ENCODE measurements around the gene ABHD17B. TPM values are rescaled to one million over a fixed set of nuclear protein-coding genes. Genes with fewer than 3 reads are reported as not detected.
"Not testable (repeated sequence)": the region's sequence is repeated elsewhere in the genome, so short reads cannot be mapped to it uniquely, and the experiment has no call there.

ABHD17B gene
- total RNA-seq, 2 donors from 2014 or later, result 11.1 to 15.4 TPM

DNA sequence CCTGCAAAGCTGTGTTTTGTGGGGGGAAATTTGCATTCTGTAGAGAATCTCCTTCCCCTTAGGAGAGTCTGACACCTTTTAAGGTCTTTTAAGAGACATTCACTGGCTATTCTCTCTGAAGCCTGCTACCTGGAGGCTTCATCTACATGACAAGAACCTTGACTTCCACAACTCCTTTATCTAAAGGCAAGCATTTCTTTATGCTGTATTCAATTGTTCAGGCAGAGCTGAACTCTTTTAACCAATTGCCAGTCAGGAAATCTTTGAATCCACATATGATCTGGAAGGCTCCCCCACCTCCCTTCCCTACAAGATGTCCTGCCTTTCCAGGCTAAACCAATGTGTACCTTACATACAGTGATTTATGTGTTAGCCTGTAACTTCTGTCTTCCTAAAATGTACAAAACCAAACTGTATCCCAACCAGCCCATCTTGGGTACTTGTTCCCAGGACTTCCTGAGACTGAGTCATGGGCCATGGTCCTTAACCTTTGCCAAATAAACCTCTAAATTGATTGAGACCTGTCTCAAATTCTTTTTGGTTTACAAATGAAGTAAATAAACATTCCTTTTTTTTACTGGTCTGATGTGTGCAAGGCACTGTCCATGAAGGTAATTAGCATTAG is 10.3 kb upstream of the ABHD17B start:
- H3K36me3 Mint-ChIP-seq, result peaks cover 4 to 5% of the 10 kb centered on the region in 2 donors
- no peak overlapping the region for H3K27ac Mint-ChIP-seq
- no peak for DNase-seq (ENCODE audit: low spot score in 2 of 2)
- no peak for ATAC-seq
- no peaks in the 10 kb centered on the region for H3K9me3 Mint-ChIP-seq

- Mint-ChIP-seq H3K36me3 (peaks cover 4 to 5% of the 10 kb centered on the region in 2 donors), H3K27ac (no peak overlapping the region), H3K9me3 (no peaks in the 10 kb centered on the region)
- DNase-seq (ENCODE audit: low spot score in 2 of 2) (no peak), ATAC-seq (no peak)
Measured at GRCh38 chr9:71920456-71921189, 9.6 kb upstream of the ABHD17B start.

- ATAC-seq (no peak), DNase-seq (ENCODE audit: low spot score in 2 of 2) (no peak)
- Mint-ChIP-seq H3K36me3 (peaks cover 4 to 5% of the 10 kb centered on the region in 2 donors), H3K27ac (no peak overlapping the region), H3K9me3 (no peaks in the 10 kb centered on the region)
Measured at GRCh38 chr9:71918419-71918818, 7.4 kb upstream of the ABHD17B start.

DNA sequence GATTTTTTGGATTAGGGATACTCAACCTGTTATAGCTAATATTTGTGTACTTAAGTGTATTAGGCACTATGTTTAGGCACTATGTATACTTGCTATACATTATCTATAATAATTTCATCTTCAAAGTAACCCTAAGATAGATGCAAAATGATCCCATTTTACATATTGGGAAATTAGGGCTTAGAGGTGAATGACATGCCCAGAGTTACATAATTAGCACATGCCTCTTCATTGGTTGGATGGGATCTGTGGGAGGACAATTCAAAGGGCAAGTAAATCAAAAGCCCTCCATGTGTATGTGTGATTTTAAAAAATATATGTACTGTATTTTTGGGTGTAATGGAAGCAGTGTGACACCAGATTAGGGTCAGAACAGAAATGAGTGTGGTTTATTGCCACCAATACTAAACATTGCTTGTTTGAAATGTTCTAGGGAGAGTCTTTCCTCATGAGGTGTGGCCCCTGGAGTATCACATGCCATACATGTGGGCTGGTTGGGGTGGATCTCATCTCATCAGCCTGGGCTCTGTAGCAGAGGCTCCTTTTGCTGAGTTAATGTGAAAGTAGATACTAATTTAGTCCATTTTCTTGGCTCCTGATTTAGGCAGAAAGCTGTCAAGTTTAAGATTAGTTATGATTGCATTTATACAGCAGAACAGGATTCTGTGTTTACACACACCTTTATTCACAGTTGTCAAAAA is 6.0 kb upstream of the ABHD17B start:
- Mint-ChIP-seq H3K9me3 (no peaks in the 10 kb centered on the region), H3K27ac (peak overlapping the region in 1 of 2 donors; percentile 69)
- peak in 1 of 2 donors; percentile 37 for DNase-seq (ENCODE audit: low spot score in 2 of 2)

GRCh38 chr9:71915495-71915894 is 4.5 kb upstream of the ABHD17B start:
- H3K9me3 Mint-ChIP-seq, result no peaks in the 10 kb centered on the region
- peaks cover 12 to 14% of the 10 kb centered on the region in 2 donors for H3K36me3 Mint-ChIP-seq
- H3K27ac Mint-ChIP-seq, result peak overlapping the region in 1 of 2 donors; percentile 20
- ATAC-seq (peak in 1 of 2 donors; percentile 19), DNase-seq (ENCODE audit: low spot score in 2 of 2) (no peak)

More for the DNA sequence above, 6.0 kb upstream of the ABHD17B start:
- ATAC-seq, result peak; percentile 55 to 94
- H3K36me3 Mint-ChIP-seq, result peaks cover under 1 to 5% of the 10 kb centered on the region in 2 donors

GRCh38 chr9:71911908-71912335 is 929 bp upstream of the ABHD17B start:
- H3K9me3 Mint-ChIP-seq, result no peaks in the 10 kb centered on the region
- ATAC-seq, result no peak
- no peak for DNase-seq (ENCODE audit: low spot score in 2 of 2)
- peak overlapping the region; percentile 96 to 99 for H3K27ac Mint-ChIP-seq
- peaks cover 14 to 24% of the 10 kb centered on the region in 2 donors for H3K36me3 Mint-ChIP-seq

- ATAC-seq (no peak), DNase-seq (ENCODE audit: low spot score in 2 of 2) (no peak)
- H3K9me3 Mint-ChIP-seq, result no peaks in the 10 kb centered on the region
- H3K27ac Mint-ChIP-seq, result peak overlapping the region; percentile 96 to 99
- H3K36me3 Mint-ChIP-seq, result peaks cover 14 to 24% of the 10 kb centered on the region in 2 donors
Measured at GRCh38 chr9:71910650-71911060, 338 bp downstream of the ABHD17B start.

- Mint-ChIP-seq H3K36me3 (peaks cover 14 to 24% of the 10 kb centered on the region in 2 donors), H3K9me3 (no peaks in the 10 kb centered on the region), H3K27ac (peak overlapping the region; percentile 93 to 96)
- ATAC-seq (no peak), DNase-seq (ENCODE audit: low spot score in 2 of 2) (peak; percentile 43 to 68)
Measured at GRCh38 chr9:71909887-71910649, 925 bp downstream of the ABHD17B start.

- Mint-ChIP-seq H3K27ac (peak overlapping the region in 1 of 2 donors; percentile 96), H3K36me3 (peaks cover 14 to 24% of the 10 kb centered on the region in 2 donors), H3K9me3 (no peaks in the 10 kb centered on the region)
- ATAC-seq (no peak), DNase-seq (ENCODE audit: low spot score in 2 of 2) (no peak)
Measured at GRCh38 chr9:71908825-71909224, 2.2 kb downstream of the ABHD17B start.

GRCh38 chr9:71904076-71904475 is 6.9 kb downstream of the ABHD17B start:
- DNase-seq (ENCODE audit: low spot score in 2 of 2), result no peak
- Mint-ChIP-seq H3K9me3 (no peaks in the 10 kb centered on the region), H3K27ac (no peak overlapping the region), H3K36me3 (peaks cover 0 to under 1% of the 10 kb centered on the region in 2 donors)
- ATAC-seq, result no peak

DNA sequence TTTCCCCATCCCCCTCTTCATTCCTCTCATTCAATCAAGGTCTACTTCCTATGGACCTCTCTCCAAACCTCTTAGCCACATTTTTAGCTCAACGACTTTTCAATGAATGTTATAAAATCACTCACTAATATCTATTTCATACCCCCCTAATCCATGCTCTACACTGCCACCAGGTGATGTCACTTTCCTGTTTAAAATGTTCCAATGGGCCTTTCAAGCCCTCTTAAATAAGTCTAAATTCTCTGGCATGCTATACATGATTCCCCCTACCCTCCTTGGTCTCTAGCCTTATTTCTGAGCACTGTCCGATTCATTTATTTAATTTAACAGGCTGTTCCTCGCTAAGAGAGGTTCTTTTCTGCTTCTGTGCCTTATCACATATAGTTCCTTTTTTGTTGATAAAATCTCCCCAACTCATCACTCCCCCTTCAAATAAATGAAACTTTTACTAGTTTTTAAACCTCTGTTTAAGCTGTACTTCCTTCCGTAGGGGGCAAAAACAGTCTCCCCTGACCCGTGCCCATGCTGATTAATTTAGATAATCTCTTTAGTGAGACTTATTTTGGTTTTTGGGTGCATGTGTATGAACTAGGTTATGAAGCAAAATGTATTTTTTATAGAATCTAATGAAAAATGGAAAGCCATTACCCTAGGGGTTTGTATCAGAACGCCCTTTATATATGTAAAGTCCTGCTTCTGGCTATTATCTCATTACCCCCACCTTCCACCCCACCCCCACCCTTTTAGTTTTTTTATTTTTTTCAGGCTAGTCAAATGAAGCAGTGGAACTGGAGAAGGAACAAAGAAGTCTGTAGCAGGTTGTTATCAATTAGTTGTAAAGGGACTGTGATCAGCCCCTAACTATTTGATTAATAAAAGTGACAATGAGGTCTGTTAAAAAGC is 9.0 kb downstream of the ABHD17B start:
- H3K27ac Mint-ChIP-seq, result peak overlapping the region in 1 of 2 donors; percentile 63
- ATAC-seq (no peak), DNase-seq (ENCODE audit: low spot score in 2 of 2) (no peak)
- peaks cover 0 to 6% of the 10 kb centered on the region in 2 donors for H3K9me3 Mint-ChIP-seq
- peaks cover 0 to 14% of the 10 kb centered on the region in 2 donors for H3K36me3 Mint-ChIP-seq

DNA sequence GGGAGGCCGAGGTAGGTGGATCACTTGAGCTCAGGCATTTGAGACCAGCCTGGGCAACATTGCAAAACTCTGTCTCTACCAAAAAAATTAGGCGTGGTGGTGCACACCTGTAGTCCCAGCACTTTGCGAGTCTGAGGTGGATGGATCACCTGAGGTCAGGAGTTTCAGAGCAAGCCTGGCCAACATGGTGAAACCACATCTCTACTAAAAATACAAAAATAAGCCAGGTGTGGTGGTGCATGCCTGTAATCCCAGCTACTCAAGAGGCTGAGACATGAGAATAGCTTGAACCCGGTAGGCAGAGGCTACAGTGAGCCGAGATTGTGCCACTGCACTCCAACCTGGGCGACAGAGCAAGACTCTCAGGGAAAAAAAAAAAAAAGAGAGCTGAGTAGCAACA is 12.2 kb downstream of the ABHD17B start:
- not testable (repeated sequence) for DNase-seq (ENCODE audit: low spot score in 2 of 2); ATAC-seq; H3K9me3 Mint-ChIP-seq; H3K27ac Mint-ChIP-seq
- H3K36me3 Mint-ChIP-seq, result peaks cover 0 to 19% of the 10 kb centered on the region in 2 donors

DNA sequence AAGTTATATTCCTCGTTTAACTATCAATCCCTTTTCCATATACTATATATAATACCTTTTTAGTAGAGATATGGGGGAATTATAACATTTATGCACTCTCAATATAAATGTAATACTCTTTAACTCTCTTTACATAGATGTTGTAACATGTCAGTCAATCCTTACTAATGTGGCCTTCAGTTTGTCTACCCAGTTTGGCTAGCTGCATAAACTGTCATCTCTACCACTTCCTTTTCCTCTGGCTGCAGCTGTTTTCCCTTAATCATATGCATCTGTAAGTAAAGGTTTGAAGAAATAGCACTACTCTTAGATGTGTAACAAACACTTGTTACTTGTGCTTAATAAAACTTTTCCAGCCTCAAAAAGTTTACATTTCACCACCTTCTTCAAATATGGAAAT is 13.4 kb downstream of the ABHD17B start:
- no peak for DNase-seq (ENCODE audit: low spot score in 2 of 2)
- Mint-ChIP-seq H3K36me3 (peaks cover 0 to 25% of the 10 kb centered on the region in 2 donors), H3K27ac (peak overlapping the region in 1 of 2 donors; percentile 66), H3K9me3 (peaks cover 0 to 6% of the 10 kb centered on the region in 2 donors)
- ATAC-seq, result peak; percentile 48 to 60

DNA sequence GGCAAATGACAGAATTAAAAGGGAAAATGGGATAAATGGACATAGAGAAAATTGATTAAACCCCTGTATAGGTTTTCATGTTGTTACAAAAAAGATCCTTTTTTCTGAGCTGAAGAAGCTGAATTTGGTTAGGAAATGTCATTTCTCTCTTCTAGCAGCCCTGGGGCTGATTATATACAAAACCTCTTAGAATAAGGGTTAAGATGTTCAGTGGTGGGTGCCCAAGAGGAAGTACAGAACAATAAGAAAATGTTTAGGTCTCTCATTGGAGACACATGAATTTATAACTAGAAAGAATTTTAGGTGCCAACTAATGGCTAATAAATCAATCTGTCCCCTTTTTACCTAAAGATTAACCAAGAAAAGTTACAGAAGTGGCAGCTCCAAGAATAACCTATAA is 14.2 kb downstream of the ABHD17B start:
- no peak overlapping the region for H3K27ac Mint-ChIP-seq
- peaks cover 0 to 25% of the 10 kb centered on the region in 2 donors for H3K36me3 Mint-ChIP-seq
- H3K9me3 Mint-ChIP-seq, result peaks cover 0 to 6% of the 10 kb centered on the region in 2 donors
- ATAC-seq (no peak), DNase-seq (ENCODE audit: low spot score in 2 of 2) (no peak)

- H3K36me3 Mint-ChIP-seq, result peaks cover 0 to 25% of the 10 kb centered on the region in 2 donors
- peak in 1 of 2 donors; percentile 78 for ATAC-seq
- H3K9me3 Mint-ChIP-seq, result peaks cover 0 to 6% of the 10 kb centered on the region in 2 donors
- H3K27ac Mint-ChIP-seq, result no peak overlapping the region
- DNase-seq (ENCODE audit: low spot score in 2 of 2), result no peak
Measured at GRCh38 chr9:71895955-71896354, 15.0 kb downstream of the ABHD17B start.
